Naive thymus-derived CD8-positive, alpha-beta T cell (primary cell): ENCODE results near the gene HM13. TPM values are rescaled to one million over a fixed set of nuclear protein-coding genes. Genes with fewer than 3 reads are reported as not detected.

Experiments
- ATAC-seq, 2 donors: fragments of 150-1000 bp; cut with Tn5 transposase in 1 of 2; sonication (Bioruptor Pico), chemical (Tn5 transposase) in 1 of 2; 1 replicate in 1 of 2; 2 replicates in 1 of 2; pipeline ENCODE4 v1.10.0; 2021; ENCODE audit warnings: mild to moderate bottlenecking in 2 of 2, moderate library complexity in 2 of 2
- POLR2A ChIA-PET: fragments of 350-600 bp; sonication (Branson Sonifier 250); formaldehyde crosslinking; loops from one replicate; lab custom pipeline; 2021; ENCODE audit warnings: antibody characterized with exemption; lab: Charles Lee
- DNase-seq, 10 donors: peaks; one replicate each; pipeline versions ENCODE4 v3.0.0 to v3.0.0-alpha.2; 2020 to 2022
- H3K27ac Mint-ChIP-seq, 10 donors: one replicate each; pipeline ENCODE4 v1.8.0; 2020 to 2022; ENCODE audit warnings: mild to moderate bottlenecking in 10 of 10, mixed read lengths in 10 of 10, moderate library complexity in 4 of 10, inconsistent platforms in 1 of 10
- H3K27me3 Mint-ChIP-seq, 5 donors: one replicate each; pipeline ENCODE4 v1.8.0; 2021 to 2022; ENCODE audit warnings: mixed read lengths in 5 of 5
- H3K36me3 Mint-ChIP-seq, 3 donors: one replicate each; pipeline ENCODE4 v1.8.0; 2020 to 2022; ENCODE audit warnings: mixed read lengths in 3 of 3, mild to moderate bottlenecking in 2 of 3, inconsistent platforms in 1 of 3
- H3K4me1 Mint-ChIP-seq, 4 donors: one replicate each; pipeline ENCODE4 v1.8.0; 2021 to 2022; ENCODE audit warnings: mixed read lengths in 4 of 4
- H3K4me3 Mint-ChIP-seq, 10 donors: one replicate each; pipeline ENCODE4 v1.8.0; 2020 to 2022; ENCODE audit warnings: mild to moderate bottlenecking in 10 of 10, mixed read lengths in 10 of 10, moderate library complexity in 6 of 10, inconsistent platforms in 1 of 10
- H3K9me3 Mint-ChIP-seq, 9 donors: one replicate each; pipeline ENCODE4 v1.8.0; 2020 to 2022; ENCODE audit warnings: mixed read lengths in 9 of 9, mild to moderate bottlenecking in 3 of 9, inconsistent platforms in 1 of 9, moderate library complexity in 1 of 9
- polyA plus RNA-seq, 3 donors: library from polyadenylated mRNA; unstranded; fragments of 300-500 nt; fragmentation: Illumina TruSeq; gene quantifications; one replicate each; pipeline ENCODE4 v1.2.3, GENCODE V29; 2021
- total RNA-seq, 8 experiments: library from RNA in 2 of 8; stranded (reverse) in 2 of 8; gene quantifications; one replicate each; pipeline ENCODE4 v1.2.3 and lab custom pipeline; 2021 to 2026

The HM13 gene
- total and polyA plus RNA-seq, 5 experiments from 2014 or later, result 96.5 to 115 (median 109) TPM

DNA sequence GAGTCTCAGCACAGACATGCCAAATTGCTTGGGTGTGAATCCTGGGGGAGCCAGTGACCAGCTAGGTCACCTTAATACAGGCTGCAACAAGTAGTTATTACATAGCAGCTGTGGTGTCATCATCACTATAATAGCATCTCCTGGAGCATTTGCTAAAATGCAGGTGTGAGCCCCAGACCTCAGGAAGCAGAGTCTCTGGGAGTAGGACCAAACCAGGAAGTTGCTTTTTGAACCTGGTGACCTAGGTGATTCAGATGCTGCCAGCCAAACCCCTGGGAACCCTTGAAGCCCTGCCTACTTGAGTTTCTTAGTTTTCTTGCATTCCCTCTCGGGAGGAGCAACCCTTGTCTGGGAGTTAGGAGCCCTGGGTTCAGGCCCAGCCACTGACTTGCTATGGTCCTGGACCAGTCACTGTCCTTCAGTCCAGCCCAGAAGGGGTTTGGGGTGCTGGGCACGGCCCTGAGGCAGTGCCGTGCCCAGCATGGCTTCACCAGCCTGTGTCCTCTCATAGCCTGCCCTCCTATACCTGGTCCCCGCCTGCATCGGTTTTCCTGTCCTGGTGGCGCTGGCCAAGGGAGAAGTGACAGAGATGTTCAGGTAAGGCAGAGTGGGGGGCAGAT is 51.6 kb downstream of the HM13 start:
- POLR2A ChIA-PET, result interaction anchor here (0.5 to 1.3 kb wide), 3 partner anchors 12 to 47 kb away, joined by 3 to 5 read pairs (median 4); no protein-coding TSS in a partner anchor
- no peak overlapping the region for H3K4me3 Mint-ChIP-seq
- ATAC-seq, result no peak
- peaks cover 0 to 19% (median 10%) of the 10 kb centered on the region in 4 donors for H3K4me1 Mint-ChIP-seq
- DNase-seq, result no peak
- H3K27me3 Mint-ChIP-seq, result no peaks in the 10 kb centered on the region
- peaks cover 0 to 57% (median 9%) of the 10 kb centered on the region in 3 donors for H3K36me3 Mint-ChIP-seq
- no peak overlapping the region for H3K27ac Mint-ChIP-seq
- no peaks in the 10 kb centered on the region for H3K9me3 Mint-ChIP-seq

DNA sequence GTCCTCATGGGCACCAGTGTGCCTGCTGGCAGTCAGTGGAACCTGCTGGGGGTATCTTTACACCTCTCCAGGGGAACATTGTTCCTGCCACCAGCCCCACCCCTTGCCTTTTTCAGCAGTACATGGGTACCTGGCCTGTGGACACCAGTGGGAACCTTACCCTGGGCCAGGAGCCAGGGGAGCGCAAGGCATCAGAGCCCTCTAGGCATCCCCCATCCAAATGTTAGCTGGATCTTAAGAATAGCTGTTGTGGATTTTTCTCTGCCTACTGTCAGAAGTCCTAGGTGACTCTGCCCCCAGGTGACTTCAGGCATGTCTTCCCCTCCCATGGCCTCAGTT is 52.0 kb downstream of the HM13 start:
- Mint-ChIP-seq H3K4me3 (no peak overlapping the region), H3K27me3 (no peaks in the 10 kb centered on the region), H3K9me3 (no peaks in the 10 kb centered on the region), H3K27ac (peak overlapping the region in 1 of 10 donors; percentile 9), H3K4me1 (peaks cover 0 to 17% (median 9%) of the 10 kb centered on the region in 4 donors), H3K36me3 (peaks cover 0 to 54% (median 9%) of the 10 kb centered on the region in 3 donors)
- DNase-seq (no peak), ATAC-seq (no peak)
- POLR2A ChIA-PET, result interaction anchor here (4.3 kb wide), 1 partner anchor 46 kb away, joined by 36 read pairs; no protein-coding TSS in a partner anchor

GRCh38 chr20:31566658-31567379 is 52.6 kb downstream of the HM13 start:
- H3K4me3 Mint-ChIP-seq, result no peak overlapping the region
- H3K27me3 Mint-ChIP-seq, result no peaks in the 10 kb centered on the region
- DNase-seq (no peak), ATAC-seq (no peak)
- peak overlapping the region in 4 of 10 donors; percentile 10 to 43 (median 38) for H3K27ac Mint-ChIP-seq
- peaks cover 0 to 17% (median 9%) of the 10 kb centered on the region in 4 donors for H3K4me1 Mint-ChIP-seq
- H3K36me3 Mint-ChIP-seq, result peaks cover 0 to 49% (median 9%) of the 10 kb centered on the region in 3 donors
- no peaks in the 10 kb centered on the region for H3K9me3 Mint-ChIP-seq
- POLR2A ChIA-PET, result interaction anchor here (4.3 kb wide), 1 partner anchor 45 kb away, joined by 36 read pairs; no protein-coding TSS in a partner anchor

GRCh38 chr20:31567380-31567720 is 53.1 kb downstream of the HM13 start:
- peaks cover 3 to 23% (median 14%) of the 10 kb centered on the region in 4 donors for H3K4me1 Mint-ChIP-seq
- H3K9me3 Mint-ChIP-seq, result no peaks in the 10 kb centered on the region
- no peaks in the 10 kb centered on the region for H3K27me3 Mint-ChIP-seq
- H3K27ac Mint-ChIP-seq, result peak overlapping the region in 6 of 10 donors; percentile 14 to 43 (median 38)
- ATAC-seq (no peak), DNase-seq (no peak)
- no peak overlapping the region for H3K4me3 Mint-ChIP-seq
- POLR2A ChIA-PET, result interaction anchor here (0.7 to 4.3 kb wide), 2 partner anchors 38 to 45 kb away, joined by 3 to 36 read pairs; partner anchors contain the start of gene ID1
- peaks cover 0 to 46% (median 9%) of the 10 kb centered on the region in 3 donors for H3K36me3 Mint-ChIP-seq

DNA sequence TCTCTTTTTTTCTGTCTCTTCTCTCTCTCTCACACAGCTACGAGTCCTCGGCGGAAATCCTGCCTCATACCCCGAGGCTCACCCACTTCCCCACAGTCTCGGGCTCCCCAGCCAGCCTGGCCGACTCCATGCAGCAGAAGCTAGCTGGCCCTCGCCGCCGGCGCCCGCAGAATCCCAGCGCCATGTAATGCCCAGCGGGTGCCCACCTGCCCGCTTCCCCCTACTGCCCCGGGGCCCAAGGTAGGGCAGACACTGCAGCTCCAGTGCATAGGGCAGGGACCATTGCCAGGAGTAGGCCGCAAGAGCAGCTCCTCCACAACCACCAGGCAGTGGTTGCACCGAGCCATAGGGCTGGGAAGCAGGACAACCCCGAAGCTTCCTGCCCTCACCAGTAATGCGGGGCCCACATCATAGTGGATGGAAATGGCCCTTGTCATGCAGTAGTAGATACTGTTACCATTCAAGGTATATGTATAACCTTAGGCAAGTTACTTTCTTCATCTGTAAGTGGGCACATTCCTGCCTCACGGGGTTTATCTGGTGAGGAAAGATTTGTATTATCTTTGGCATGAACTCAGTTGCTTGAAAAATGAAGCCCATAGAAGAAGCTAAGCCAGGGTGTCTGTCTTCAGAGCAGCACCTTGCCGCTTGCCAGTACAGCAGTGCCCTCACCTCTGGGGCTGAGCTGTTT is 53.9 kb downstream of the HM13 start:
- H3K4me3 Mint-ChIP-seq, result peak overlapping the region in 1 of 10 donors; percentile 23
- no peak for ATAC-seq
- no peak for DNase-seq
- H3K4me1 Mint-ChIP-seq, result peaks cover 3 to 27% (median 16%) of the 10 kb centered on the region in 4 donors
- no peaks in the 10 kb centered on the region for H3K9me3 Mint-ChIP-seq
- POLR2A ChIA-PET, result interaction anchor here (0.7 to 4.3 kb wide), 4 partner anchors 9 to 44 kb away, joined by 3 to 36 read pairs (median 4); partner anchors contain the start of gene ID1
- H3K36me3 Mint-ChIP-seq, result peaks cover 0 to 40% (median 3%) of the 10 kb centered on the region in 3 donors
- no peaks in the 10 kb centered on the region for H3K27me3 Mint-ChIP-seq
- H3K27ac Mint-ChIP-seq, result peak overlapping the region in 7 of 10 donors; percentile 14 to 83 (median 52)

GRCh38 chr20:31568773-31569162 is 54.5 kb downstream of the HM13 start:
- no peaks in the 10 kb centered on the region for H3K27me3 Mint-ChIP-seq
- POLR2A ChIA-PET, result interaction anchor here (0.9 to 4.3 kb wide), 3 partner anchors 9 to 43 kb away, joined by 3 to 36 read pairs (median 4); no protein-coding TSS in a partner anchor
- peaks cover 0 to 37% (median 3%) of the 10 kb centered on the region in 3 donors for H3K36me3 Mint-ChIP-seq
- peaks cover 3 to 32% (median 22%) of the 10 kb centered on the region in 4 donors for H3K4me1 Mint-ChIP-seq
- no peak for ATAC-seq
- DNase-seq, result no peak
- peak overlapping the region in 3 of 10 donors; percentile 45 to 73 (median 63) for H3K27ac Mint-ChIP-seq
- H3K4me3 Mint-ChIP-seq, result no peak overlapping the region
- H3K9me3 Mint-ChIP-seq, result no peaks in the 10 kb centered on the region

GRCh38 chr20:31569163-31570020 is 55.1 kb downstream of the HM13 start:
- H3K4me3 Mint-ChIP-seq, result no peak overlapping the region
- ATAC-seq, result peak; percentile 33 to 45
- POLR2A ChIA-PET, result interaction anchor here (0.9 to 4.3 kb wide), 3 partner anchors 8 to 43 kb away, joined by 3 to 36 read pairs (median 4); partner anchors contain the start of gene ID1
- no peaks in the 10 kb centered on the region for H3K27me3 Mint-ChIP-seq
- peak; percentile 41 to 77 (median 68) for DNase-seq
- peaks cover 3 to 35% (median 26%) of the 10 kb centered on the region in 4 donors for H3K4me1 Mint-ChIP-seq
- no peaks in the 10 kb centered on the region for H3K9me3 Mint-ChIP-seq
- H3K27ac Mint-ChIP-seq, result peak overlapping the region in 4 of 10 donors; percentile 19 to 90 (median 70)
- H3K36me3 Mint-ChIP-seq, result peaks cover 0 to 33% (median 3%) of the 10 kb centered on the region in 3 donors

GRCh38 chr20:31570021-31570463 is 55.8 kb downstream of the HM13 start:
- DNase-seq, result no peak
- ATAC-seq, result no peak
- H3K27ac Mint-ChIP-seq, result peak overlapping the region in 4 of 10 donors; percentile 19 to 78 (median 62)
- H3K9me3 Mint-ChIP-seq, result no peaks in the 10 kb centered on the region
- peaks cover 0 to 26% (median 3%) of the 10 kb centered on the region in 3 donors for H3K36me3 Mint-ChIP-seq
- H3K4me1 Mint-ChIP-seq, result peaks cover 3 to 35% (median 25%) of the 10 kb centered on the region in 4 donors
- no peaks in the 10 kb centered on the region for H3K27me3 Mint-ChIP-seq
- POLR2A ChIA-PET, result interaction anchor here (0.9 to 4.3 kb wide), 2 partner anchors 35 to 42 kb away, joined by 3 to 36 read pairs; partner anchors contain the start of gene ID1
- no peak overlapping the region for H3K4me3 Mint-ChIP-seq

DNA sequence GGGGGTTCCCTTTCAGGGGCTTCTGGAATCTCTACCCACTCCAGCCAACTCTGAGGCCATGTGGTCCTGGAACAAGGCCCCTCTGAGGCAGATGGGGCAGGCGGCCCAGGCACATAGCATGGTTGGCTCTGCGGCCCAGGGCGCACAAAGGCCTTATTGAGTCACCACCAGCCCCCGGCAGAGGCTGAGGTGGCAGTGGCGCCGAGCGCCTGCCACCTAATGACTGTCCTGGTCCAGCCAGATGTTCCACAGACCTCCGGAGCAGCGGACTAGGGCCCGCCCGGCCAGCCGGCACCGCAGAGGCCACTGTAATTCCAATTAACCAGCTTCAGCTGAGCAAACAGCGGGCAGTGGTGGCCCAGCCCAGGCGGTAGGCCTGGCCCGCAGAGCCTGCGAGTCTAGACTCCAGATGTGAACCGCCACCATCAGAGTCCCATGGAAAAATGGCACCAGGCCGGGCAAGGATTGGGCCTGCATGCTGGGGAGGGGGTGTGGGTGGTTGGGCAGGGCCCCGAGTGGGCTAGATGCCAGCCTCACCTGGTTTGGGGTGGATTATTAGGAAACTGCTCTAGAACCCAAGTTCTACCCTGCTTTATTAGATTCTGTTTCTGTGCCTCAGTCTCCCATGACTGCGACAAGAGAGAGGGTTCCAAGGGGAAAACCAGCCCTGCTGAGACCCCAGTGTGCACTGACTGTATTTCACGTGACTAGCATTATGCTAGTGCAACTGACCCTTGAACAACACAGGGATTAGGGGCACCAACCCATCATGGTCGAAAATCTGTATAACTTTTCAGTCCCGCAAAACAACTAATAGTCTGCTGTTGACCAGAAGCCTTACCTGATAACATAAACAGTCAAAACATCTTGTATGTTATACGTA is 56.7 kb downstream of the HM13 start:
- Mint-ChIP-seq H3K4me3 (peak overlapping the region in 9 of 10 donors; percentile 11 to 90 (median 82)), H3K4me1 (peaks cover 3 to 35% (median 25%) of the 10 kb centered on the region in 4 donors), H3K27me3 (no peaks in the 10 kb centered on the region), H3K27ac (peak overlapping the region in 8 of 10 donors; percentile 4 to 88 (median 53)), H3K9me3 (no peaks in the 10 kb centered on the region), H3K36me3 (peaks cover 0 to 19% (median 0%) of the 10 kb centered on the region in 3 donors)
- DNase-seq (no peak), ATAC-seq (no peak)
- POLR2A ChIA-PET, result interaction anchor here (0.8 to 4.3 kb wide), 5 partner anchors 34 to 152 kb away, joined by 3 to 36 read pairs (median 14); partner anchors contain the start of genes BCL2L1 and ID1

GRCh38 chr20:31572042-31572700 is 57.9 kb downstream of the HM13 start:
- H3K4me1 Mint-ChIP-seq, result peaks cover 3 to 30% (median 26%) of the 10 kb centered on the region in 4 donors
- peak overlapping the region; percentile 75 to 92 (median 88) for H3K27ac Mint-ChIP-seq
- H3K9me3 Mint-ChIP-seq, result no peaks in the 10 kb centered on the region
- POLR2A ChIA-PET, result interaction anchor here (0.8 to 3.2 kb wide), 9 partner anchors 10 to 151 kb away, joined by 3 to 25 read pairs (median 8); partner anchors contain the start of genes BCL2L1 and ID1
- DNase-seq (peak in 2 of 10 donors; percentile 10 to 28), ATAC-seq (peak; percentile 1)
- peaks cover 0 to 13% (median 0%) of the 10 kb centered on the region in 3 donors for H3K36me3 Mint-ChIP-seq
- H3K27me3 Mint-ChIP-seq, result no peaks in the 10 kb centered on the region
- peak overlapping the region; percentile 80 to 91 (median 86) for H3K4me3 Mint-ChIP-seq
